NT2/D1 (cell line): ENCODE measurements around the gene COL6A2.

Source experiments
- SUZ12 ChIP-seq: IDR thresholded peaks from 2 replicates; pipeline ENCODE4 v1.6.1; 2011; ENCODE audit not compliant: insufficient read length, insufficient read depth; ENCODE audit errors: extremely low read depth
- YY1 ChIP-seq: IDR thresholded peaks from 2 replicates; pipeline ENCODE4 v1.6.1; 2011; ENCODE audit not compliant: insufficient read length, insufficient read depth

DNA sequence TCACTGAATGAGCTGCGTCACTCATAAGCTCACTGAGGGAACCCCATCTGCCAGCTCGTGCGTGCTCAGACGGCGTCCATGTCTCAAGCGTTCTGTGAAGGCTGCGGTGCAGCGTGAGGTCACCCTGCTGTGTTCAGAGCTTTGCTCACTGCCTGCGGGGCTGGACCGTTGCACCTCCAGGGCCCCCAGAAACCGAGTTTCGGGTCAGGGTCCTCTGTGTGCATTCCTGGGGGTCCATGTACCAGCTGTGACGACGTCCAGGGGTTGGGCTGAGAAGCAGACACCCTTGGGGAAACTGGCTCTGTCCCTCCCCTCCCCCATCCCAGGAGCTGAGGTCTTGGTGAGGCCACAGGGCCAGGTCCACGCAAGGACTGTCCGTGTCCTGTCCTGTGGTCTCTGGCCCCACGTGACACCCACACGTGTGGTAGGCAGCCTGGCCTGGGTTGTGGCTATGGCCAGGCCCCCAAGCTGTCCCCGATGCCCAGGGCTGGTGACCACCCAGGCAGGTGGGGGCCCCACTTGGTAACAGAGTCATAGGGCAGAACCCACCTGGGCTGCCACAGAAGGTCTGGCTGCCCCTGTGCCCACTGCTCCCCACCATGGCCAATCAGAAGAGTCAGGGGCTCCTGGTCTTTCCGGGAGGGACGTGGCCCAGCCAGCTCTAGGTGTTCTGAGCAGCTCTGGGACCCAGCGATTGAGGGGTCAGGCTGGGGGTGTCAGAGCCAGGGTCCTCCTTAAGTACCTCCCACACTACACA is 33.1 kb downstream of the COL6A2 start:
- TF ChIP-seq YY1 (no peak), SUZ12 (no peak)
